SJCRH30 (cell line): Measurements from ENCODE around the gene FRAT2. TPM values are rescaled to one million over a fixed set of nuclear protein-coding genes. Genes with fewer than 3 reads are reported as not detected.

Source experiments
- DNase-seq, 2 experiments: peaks; one replicate each; pipeline ENCODE4 v3.0.0-alpha.2; 2015 to 2020
- H3K27ac ChIP-seq: fragments of 250-450 bp; sonication (Bioruptor Pico); 2 replicates; pipeline ENCODE4 v1.5.1; 2020; ENCODE audit warnings: mild to moderate bottlenecking, moderate library complexity
- H3K27me3 ChIP-seq: fragments of 250-450 bp; sonication (Bioruptor Pico); 2 replicates; pipeline ENCODE4 v1.5.1; 2020; ENCODE audit warnings: mild to moderate bottlenecking, moderate library complexity
- H3K36me3 ChIP-seq: fragments of 250-450 bp; sonication (Bioruptor Pico); 2 replicates; pipeline ENCODE4 v1.5.1; 2020; ENCODE audit warnings: mild to moderate bottlenecking, moderate library complexity
- H3K4me1 ChIP-seq: fragments of 250-450 bp; sonication (Bioruptor Pico); 2 replicates; pipeline ENCODE4 v1.5.1; 2020; ENCODE audit warnings: mild to moderate bottlenecking, moderate library complexity
- H3K4me3 ChIP-seq: fragments of 250-450 bp; sonication (Bioruptor Pico); 2 replicates; pipeline ENCODE4 v1.5.1; 2020; ENCODE audit warnings: mild to moderate bottlenecking, moderate library complexity
- H3K9me3 ChIP-seq: fragments of 250-450 bp; sonication (Bioruptor Pico); replicated peaks from 2 replicates; pipeline ENCODE4 v1.5.1; 2020; ENCODE audit warnings: mild to moderate bottlenecking, moderate library complexity
- total RNA-seq: library from RNA; depleted of rRNA; stranded (reverse); fragments of >200 nt; shearing (Covaris generic); gene quantifications from 2 replicates; pipeline ENCODE4 v1.2.3, GENCODE V29; 2014

FRAT2 gene
- total RNA-seq, 1 experiment from 2014 or later: 21.6 TPM

GRCh38 chr10:97321804-97322190 lies 12.7 kb downstream of the FRAT2 start:
- H3K4me3 ChIP-seq: 0 out of 2 replicates have a peak overlapping the region, but pooled peaks have one; percentile 11
- peak overlapping the region; percentile 60 for H3K27ac ChIP-seq
- no peaks in the 10 kb centered on the region for H3K27me3 ChIP-seq
- H3K4me1 ChIP-seq: peaks cover 11% of the 10 kb centered on the region
- DNase-seq: peak; percentile 17 to 49
- no peaks in the 10 kb centered on the region for H3K9me3 ChIP-seq
- no peaks in the 10 kb centered on the region for H3K36me3 ChIP-seq

- H3K27me3 ChIP-seq: no peaks in the 10 kb centered on the region
- H3K27ac ChIP-seq: peak overlapping the region; percentile 60
- H3K36me3 ChIP-seq: no peaks in the 10 kb centered on the region
- H3K4me1 ChIP-seq: peaks cover 11% of the 10 kb centered on the region
- no peaks in the 10 kb centered on the region for H3K9me3 ChIP-seq
- 0 out of 2 replicates have a peak overlapping the region, but pooled peaks have one; percentile 11 for H3K4me3 ChIP-seq
- DNase-seq: peak; percentile 58 to 72
Observed at GRCh38 chr10:97321032-97321803, 13.3 kb downstream of the FRAT2 start.

GRCh38 chr10:97320480-97321031 lies 14.0 kb downstream of the FRAT2 start:
- Histone ChIP-seq H3K4me1 (peaks cover 11% of the 10 kb centered on the region), H3K27ac (no peak overlapping the region), H3K36me3 (no peaks in the 10 kb centered on the region), H3K27me3 (no peaks in the 10 kb centered on the region), H3K9me3 (no peaks in the 10 kb centered on the region), H3K4me3 (no peak overlapping the region)
- DNase-seq: no peak

GRCh38 chr10:97319671-97320479 lies 14.7 kb downstream of the FRAT2 start:
- no peak overlapping the region for H3K27ac ChIP-seq
- no peaks in the 10 kb centered on the region for H3K36me3 ChIP-seq
- peak overlapping the region; percentile 97 for H3K4me3 ChIP-seq
- H3K9me3 ChIP-seq: no peaks in the 10 kb centered on the region
- H3K4me1 ChIP-seq: peaks cover 11% of the 10 kb centered on the region
- no peak for DNase-seq
- H3K27me3 ChIP-seq: no peaks in the 10 kb centered on the region

GRCh38 chr10:97318772-97319651 lies 15.5 kb downstream of the FRAT2 start, which contains the start of gene FRAT1:
Gene FRAT1 (plus strand): TSS chr10:97319271. CDS start chr10:97319454, 183 bp downstream.
- Histone ChIP-seq H3K27ac (peak within 1 kb of the TSS; percentile 100), H3K36me3 (no peaks in the 10 kb centered on the region), H3K27me3 (no peaks in the 10 kb centered on the region), H3K9me3 (no peaks in the 10 kb centered on the region), H3K4me1 (peaks cover 11% of the 10 kb centered on the region), H3K4me3 (peak within 1 kb of the TSS; percentile 97)
- peak; percentile 86 to 87 for DNase-seq

GRCh38 chr10:97314671-97315070 lies 19.9 kb downstream of the FRAT2 start:
- H3K9me3 ChIP-seq: no peaks in the 10 kb centered on the region
- H3K27ac ChIP-seq: no peak overlapping the region
- H3K27me3 ChIP-seq: no peaks in the 10 kb centered on the region
- no peak overlapping the region for H3K4me3 ChIP-seq
- H3K4me1 ChIP-seq: no peaks in the 10 kb centered on the region
- H3K36me3 ChIP-seq: no peaks in the 10 kb centered on the region
- no peak for DNase-seq

- Histone ChIP-seq H3K4me1 (no peaks in the 10 kb centered on the region), H3K9me3 (no peaks in the 10 kb centered on the region), H3K27ac (no peak overlapping the region), H3K4me3 (no peak overlapping the region), H3K27me3 (no peaks in the 10 kb centered on the region), H3K36me3 (no peaks in the 10 kb centered on the region)
- DNase-seq: no peak
Observed at GRCh38 chr10:97312897-97313296, 21.6 kb downstream of the FRAT2 start.

- H3K27me3 ChIP-seq: peaks cover 3% of the 10 kb centered on the region; the same call in 1 of the 2 replicates
- no peak for DNase-seq
- H3K27ac ChIP-seq: no peak overlapping the region
- H3K36me3 ChIP-seq: no peaks in the 10 kb centered on the region
- H3K4me3 ChIP-seq: no peak overlapping the region
- H3K9me3 ChIP-seq: no peaks in the 10 kb centered on the region
- H3K4me1 ChIP-seq: no peaks in the 10 kb centered on the region
Observed at GRCh38 chr10:97311111-97311626, 23.4 kb downstream of the FRAT2 start.

- no peak overlapping the region for H3K4me3 ChIP-seq
- no peaks in the 10 kb centered on the region for H3K9me3 ChIP-seq
- H3K27me3 ChIP-seq: peaks cover 3% of the 10 kb centered on the region; the same call in 1 of the 2 replicates
- H3K36me3 ChIP-seq: no peaks in the 10 kb centered on the region
- no peaks in the 10 kb centered on the region for H3K4me1 ChIP-seq
- DNase-seq: no peak
- H3K27ac ChIP-seq: no peak overlapping the region
Observed at GRCh38 chr10:97307866-97308780, 26.4 kb downstream of the FRAT2 start.

GRCh38 chr10:97307441-97307840 lies 27.1 kb downstream of the FRAT2 start:
- Histone ChIP-seq H3K4me1 (no peaks in the 10 kb centered on the region), H3K27ac (no peak overlapping the region), H3K4me3 (no peak overlapping the region), H3K27me3 (peaks cover 3% of the 10 kb centered on the region; the same call in 1 of the 2 replicates), H3K9me3 (no peaks in the 10 kb centered on the region), H3K36me3 (no peaks in the 10 kb centered on the region)
- DNase-seq: no peak

GRCh38 chr10:97302088-97302791 lies 32.3 kb downstream of the FRAT2 start:
- H3K4me3 ChIP-seq: no peak overlapping the region
- no peaks in the 10 kb centered on the region for H3K9me3 ChIP-seq
- no peaks in the 10 kb centered on the region for H3K36me3 ChIP-seq
- H3K27ac ChIP-seq: no peak overlapping the region
- no peaks in the 10 kb centered on the region; the same call in 1 of the 2 replicates for H3K27me3 ChIP-seq
- no peak for DNase-seq
- no peaks in the 10 kb centered on the region for H3K4me1 ChIP-seq

GRCh38 chr10:97300980-97301379 lies 33.5 kb downstream of the FRAT2 start:
- Histone ChIP-seq H3K27ac (no peak overlapping the region), H3K27me3 (no peaks in the 10 kb centered on the region), H3K4me1 (no peaks in the 10 kb centered on the region), H3K36me3 (no peaks in the 10 kb centered on the region), H3K4me3 (no peak overlapping the region), H3K9me3 (no peaks in the 10 kb centered on the region)
- no peak for DNase-seq

- Histone ChIP-seq H3K4me3 (no peak overlapping the region), H3K9me3 (no peaks in the 10 kb centered on the region), H3K27me3 (no peaks in the 10 kb centered on the region), H3K4me1 (no peaks in the 10 kb centered on the region), H3K27ac (no peak overlapping the region), H3K36me3 (no peaks in the 10 kb centered on the region)
- DNase-seq: no peak
Observed at GRCh38 chr10:97298223-97298571, 36.3 kb downstream of the FRAT2 start.
